HCT116 (cell line): Measurements from ENCODE around the gene FUNDC2.

Experiments
- CTCF ChIP-seq, 3 experiments: fragments of 200-600 bp in 1 of 3; sonication (generic) in 1 of 3; IDR thresholded peaks in 2 of 3; conservative IDR thresholded peaks in 1 of 3; 2 replicates each; pipeline ENCODE4 v1.5.1; 2012 to 2017; ENCODE audit warnings: low read depth in 2 of 3, low read length in 2 of 3, antibody characterized with exemption in 1 of 3, borderline replicate concordance in 1 of 3, control low read depth in 1 of 3, mild to moderate bottlenecking in 1 of 3, mixed read lengths in 1 of 3, mixed run types in 1 of 3, moderate library complexity in 1 of 3; ENCODE audit not compliant: insufficient read depth in 1 of 3
- EZH2phosphoT487 ChIP-seq: fragments of 200-600 bp; IDR thresholded peaks from 2 replicates; pipeline ENCODE4 v1.6.1; 2018; ENCODE audit warnings: antibody characterized with exemption, borderline replicate concordance
- FOSL1 ChIP-seq: IDR thresholded peaks from 2 replicates; pipeline ENCODE4 v1.6.1; 2012; ENCODE audit warnings: low read depth
- JUND ChIP-seq: IDR thresholded peaks from 2 replicates; pipeline ENCODE4 v1.6.1; 2012
- MAX ChIP-seq: IDR thresholded peaks from 2 replicates; pipeline ENCODE4 v1.6.1; 2012
- POLR2A ChIP-seq: IDR thresholded peaks from 2 replicates; pipeline ENCODE4 v1.7.0; 2011; ENCODE audit warnings: borderline replicate concordance; ENCODE audit not compliant: insufficient read depth, insufficient read length; ENCODE audit errors: extremely low read depth
- POLR2AphosphoS5 ChIP-seq: IDR thresholded peaks from 2 replicates; pipeline ENCODE4 v1.6.1; 2011; ENCODE audit warnings: mild to moderate bottlenecking, low read depth, low read length, moderate library complexity
- RAD21 ChIP-seq: IDR thresholded peaks from 2 replicates; pipeline ENCODE4 v1.6.1; 2012; ENCODE audit warnings: low read depth, mild to moderate bottlenecking
- REST ChIP-seq: IDR thresholded peaks from 2 replicates; pipeline ENCODE4 v1.6.1; 2012; ENCODE audit warnings: low read depth
- SIN3A ChIP-seq: IDR thresholded peaks from 2 replicates; pipeline ENCODE4 v1.6.1; 2012; ENCODE audit warnings: low read depth
- SRF ChIP-seq: IDR thresholded peaks from 2 replicates; pipeline ENCODE4 v1.6.1; 2012; ENCODE audit warnings: low read depth
- YY1 ChIP-seq: IDR thresholded peaks from 2 replicates; pipeline ENCODE4 v1.6.1; 2011; ENCODE audit warnings: low read length, low read depth, moderate library complexity, mild to moderate bottlenecking; ENCODE audit not compliant: insufficient replicate concordance; ENCODE audit errors: extremely low read depth
- ZFX ChIP-seq: fragments of 450-650 bp; IDR thresholded peaks from 2 replicates; pipeline ENCODE4 v1.6.1; 2017

GRCh38 chrX:155046811-155047528, 20.3 kb downstream of the FUNDC2 start:
- TF ChIP-seq CTCF (IDR thresholded peaks at IDR 0.05 in 2 of 3, conservative IDR thresholded peaks at IDR 0.05 in 1 of 3; ENCODE audit: borderline replicate concordance in 1 of 3, insufficient read depth in 1 of 3, low read depth in 2 of 3, low read length in 2 of 3) (no peak), YY1 (no peak), EZH2phosphoT487 (no peak), POLR2A (no peak), ZFX (no peak), REST (no peak), MAX (no peak), SRF (no peak), RAD21 (no peak), POLR2AphosphoS5 (no peak), JUND (no peak), FOSL1 (no peak), SIN3A (no peak)
